Motor neuron (in vitro differentiated cells): ENCODE measurements around the gene ACSBG1. TPM values are rescaled to one million over a fixed set of nuclear protein-coding genes. Genes with fewer than 3 reads are reported as not detected.

Experiments used
- ATAC-seq, 8 experiments: fragments of 200-7000 bp; cut with Tn5 transposase; replicated peaks in 6 of 8; 2 replicates each; pipeline ENCODE4 v1.8.0; 2021; ENCODE audit warnings: mild to moderate bottlenecking in 8 of 8, moderate library complexity in 8 of 8
- H3K27ac ChIP-seq, 2 donors: fragments of 250-450 bp; sonication (Bioruptor Pico); 2 replicates each; pipeline ENCODE4 v1.9.0; 2021; ENCODE audit warnings: antibody characterized with exemption in 2 of 2, mild to moderate bottlenecking in 2 of 2, moderate library complexity in 1 of 2
- H3K4me1 ChIP-seq, 2 donors: fragments of 250-450 bp; sonication (Bioruptor Pico); replicated peaks in 1 of 2; 2 replicates each; pipeline ENCODE4 v1.6.1; 2021; ENCODE audit warnings: antibody characterized with exemption in 2 of 2, mild to moderate bottlenecking in 2 of 2, moderate library complexity in 1 of 2
- H3K4me3 ChIP-seq, 5 donors: fragments of 250-450 bp; sonication (Bioruptor Pico); 2 replicates each; pipeline ENCODE4 v1.9.0; 2021; ENCODE audit warnings: antibody characterized with exemption in 5 of 5, mild to moderate bottlenecking in 5 of 5, moderate library complexity in 4 of 5
- WGBS, 10 experiments: fragments of 450-650 bp; shearing (Covaris generic); methylation state at CpG; one replicate each; pipeline ENCODE4 v1.0.0; 2022; 5-methylcytosine and 5-hydroxymethylcytosine counted together
- in situ Hi-C, 9 experiments: fragments of 400-800 bp; cut with MboI; loops; one replicate each; pipeline ENCODE4 v1.15.0; 2021; ENCODE audit warnings: low sequenced_read_pairs in 9 of 9, low pct_unique_long_range_greater_than_20kb in 2 of 9; ENCODE audit not compliant: unreplicated experiment in 9 of 9
- total RNA-seq, 8 experiments: library from RNA; unstranded; fragments of 300-600 nt; gene quantifications; 2 replicates each; pipeline versions ENCODE4 v1.2.3 to v1.2.4, GENCODE V29; 2022

ACSBG1 gene
- total RNA-seq: 1 to 10 TPM in 6 of 8 experiments, under 1 TPM in 2; 0.49 to 9.1 (median 1.9) TPM

GRCh38 chr15:78234515-78235040, at the start of gene ACSBG1:
ACSBG1 (minus strand) TSS chr15:78234565; CDS start chr15:78234501, 64 bp downstream.
- peak in 5 of 8 experiments; percentile 55 to 64 (median 59) for ATAC-seq
- in situ Hi-C loops: loop anchor here (10.0 to 25.0 kb wide), 3 partner anchors 60 to 272 kb away; no protein-coding TSS in a partner anchor
- peaks cover 9 to 12% of the 10 kb centered on the region in 2 donors for H3K4me1 ChIP-seq
- H3K27ac ChIP-seq: no peak within 1 kb of the TSS
- no peak within 1 kb of the TSS for H3K4me3 ChIP-seq
- WGBS, 10 experiments: 58 to 100% (median 87%) methylated on average over 1 to 5 of the region's 6 CpGs; no CpG with 5 or more reads in 6 of the 10 experiments

GRCh38 chr15:78282324-78282723, 48.0 kb upstream of the ACSBG1 start:
- Histone ChIP-seq H3K4me1 (no peaks in the 10 kb centered on the region), H3K27ac (no peak overlapping the region), H3K4me3 (no peak overlapping the region)
- no peak for ATAC-seq
- in situ Hi-C loops: no loop called here
- 50 to 100% (median 86%) methylated on average over 1 to 2 of the region's 2 CpGs; no CpG with 5 or more reads in 1 of the 10 experiments for WGBS, 10 experiments

GRCh38 chr15:78280319-78281072, 46.1 kb upstream of the ACSBG1 start:
- Histone ChIP-seq H3K4me1 (no peaks in the 10 kb centered on the region), H3K4me3 (no peak overlapping the region), H3K27ac (no peak overlapping the region)
- peak in 2 of 8 experiments; percentile 57 to 77 for ATAC-seq
- WGBS, 10 experiments: 80 to 100% (median 85%) methylated on average over 1 to 12 of the region's 13 CpGs; no CpG with 5 or more reads in 3 of the 10 experiments
- in situ Hi-C loops: no loop called here

- Histone ChIP-seq H3K27ac (no peak overlapping the region), H3K4me3 (no peak overlapping the region), H3K4me1 (no peaks in the 10 kb centered on the region)
- peak in 3 of 8 experiments; percentile 83 to 94 (median 92) for ATAC-seq
- WGBS, 10 experiments: 72 to 100% (median 83%) methylated on average over 1 to 2 of the region's 6 CpGs; no CpG with 5 or more reads in 3 of the 10 experiments
- in situ Hi-C loops: no loop called here
These were observed 41.9 kb upstream of the ACSBG1 start for GRCh38 chr15:78276064-78276943.

- no peak overlapping the region for H3K27ac ChIP-seq
- in situ Hi-C loops: no loop called here
- 81 to 90% (median 82%) methylated on average over 2 to 4 of the region's 5 CpGs; no CpG with 5 or more reads in 6 of the 10 experiments for WGBS, 10 experiments
- no peaks in the 10 kb centered on the region for H3K4me1 ChIP-seq
- H3K4me3 ChIP-seq: no peak overlapping the region
- ATAC-seq: no peak
These were observed 40.6 kb upstream of the ACSBG1 start for GRCh38 chr15:78274994-78275393.

- Histone ChIP-seq H3K27ac (no peak overlapping the region), H3K4me3 (no peak overlapping the region), H3K4me1 (no peaks in the 10 kb centered on the region)
- 79 to 100% (median 90%) methylated on average over 1 to 3 of the region's 3 CpGs; no CpG with 5 or more reads in 1 of the 10 experiments for WGBS, 10 experiments
- no peak for ATAC-seq
- in situ Hi-C loops: no loop called here
These were observed 38.4 kb upstream of the ACSBG1 start for GRCh38 chr15:78272776-78273175.

GRCh38 chr15:78272316-78272715, 38.0 kb upstream of the ACSBG1 start:
- in situ Hi-C loops: no loop called here
- no peaks in the 10 kb centered on the region for H3K4me1 ChIP-seq
- 17 to 100% (median 82%) methylated on average over 1 to 2 of the region's 2 CpGs; no CpG with 5 or more reads in 6 of the 10 experiments for WGBS, 10 experiments

GRCh38 chr15:78266806-78267205, 32.4 kb upstream of the ACSBG1 start:
- no peaks in the 10 kb centered on the region for H3K4me1 ChIP-seq
- WGBS, 10 experiments: 20 to 90% (median 60%) methylated on average over 1 to 2 of the region's 2 CpGs; no CpG with 5 or more reads in 5 of the 10 experiments
- no peak for ATAC-seq
- H3K4me3 ChIP-seq: no peak overlapping the region
- in situ Hi-C loops: no loop called here
- H3K27ac ChIP-seq: no peak overlapping the region

More at GRCh38 chr15:78272316-78272715, 38.0 kb upstream of the ACSBG1 start:
- ATAC-seq: no peak
- Histone ChIP-seq H3K27ac (no peak overlapping the region), H3K4me3 (no peak overlapping the region)

- H3K4me3 ChIP-seq: no peak overlapping the region
- in situ Hi-C loops: no loop called here
- ATAC-seq: peak in 1 of 8 experiments; percentile 12
- H3K27ac ChIP-seq: no peak overlapping the region
- no peaks in the 10 kb centered on the region for H3K4me1 ChIP-seq
These were observed 31.9 kb upstream of the ACSBG1 start for GRCh38 chr15:78266229-78266628.

GRCh38 chr15:78265752-78266224, 31.4 kb upstream of the ACSBG1 start:
- Histone ChIP-seq H3K4me3 (no peak overlapping the region), H3K4me1 (no peaks in the 10 kb centered on the region), H3K27ac (no peak overlapping the region)
- ATAC-seq: peak in 6 of 8 experiments; percentile 50 to 88 (median 74)
- 59 to 89% (median 77%) methylated on average over 2 to 9 of the region's 9 CpGs for WGBS, 10 experiments
- in situ Hi-C loops: no loop called here

- no peaks in the 10 kb centered on the region for H3K4me1 ChIP-seq
- peak overlapping the region in 4 of 5 donors; percentile 20 to 36 (median 27) for H3K4me3 ChIP-seq
- no peak overlapping the region for H3K27ac ChIP-seq
- in situ Hi-C loops: no loop called here
- 49 to 100% (median 75%) methylated on average over 1 to 6 of the region's 12 CpGs; no CpG with 5 or more reads in 2 of the 10 experiments for WGBS, 10 experiments
- ATAC-seq: no peak
These were observed 30.7 kb upstream of the ACSBG1 start for GRCh38 chr15:78265137-78265460.

GRCh38 chr15:78264304-78265136, 30.2 kb upstream of the ACSBG1 start, which contains the start of gene DNAJA4:
DNAJA4 (plus strand) TSS chr15:78264562; CDS start chr15:78264764, 202 bp downstream.
- 20 to 80% (median 55%) methylated on average over 1 to 5 of the region's 107 CpGs; no CpG with 5 or more reads in 6 of the 10 experiments for WGBS, 10 experiments
- H3K27ac ChIP-seq: no peak within 1 kb of the TSS
- no peaks in the 10 kb centered on the region for H3K4me1 ChIP-seq
- in situ Hi-C loops: no loop called here
- H3K4me3 ChIP-seq: peak within 1 kb of the TSS; percentile 15 to 36 (median 26)
- ATAC-seq: peak; percentile 27 to 71 (median 55)
